ENCODE results near the gene KRTAP24-1. TPM values are rescaled to one million over a fixed set of nuclear protein-coding genes. Genes with fewer than 3 reads are reported as not detected.

KRTAP24-1 gene
- total RNA-seq, 1 experiment from 2014 or later, result not detected

DNA sequence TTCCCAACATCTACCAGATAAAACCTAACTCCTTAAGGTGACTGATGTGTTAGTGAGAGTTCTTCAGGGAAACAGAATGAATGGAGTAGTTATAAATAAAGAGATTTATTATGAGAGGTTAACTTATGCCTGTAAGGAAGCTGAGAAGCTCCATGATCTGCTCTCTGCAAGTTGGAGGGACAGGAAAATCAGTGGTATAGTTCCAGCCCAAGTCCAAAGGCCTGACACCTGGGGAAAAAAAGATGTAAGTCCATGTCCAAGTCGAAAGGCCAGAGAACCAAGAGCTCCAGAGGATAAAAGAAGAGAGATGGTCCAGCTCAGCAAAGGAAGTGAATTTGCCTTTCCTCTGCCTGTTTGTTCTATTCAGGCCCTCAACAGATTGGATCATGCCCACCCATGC, 27.1 kb downstream of the KRTAP24-1 start:
- Histone ChIP-seq H3K9me3 (replicated peaks) (no peaks in the 10 kb centered on the region), H3K27ac (no peak overlapping the region), H3K27me3 (no peaks in the 10 kb centered on the region), H3K4me3 (no peak overlapping the region), H3K36me3 (no peaks in the 10 kb centered on the region), H3K4me1 (no peaks in the 10 kb centered on the region)
- no peak for DNase-seq

DNA sequence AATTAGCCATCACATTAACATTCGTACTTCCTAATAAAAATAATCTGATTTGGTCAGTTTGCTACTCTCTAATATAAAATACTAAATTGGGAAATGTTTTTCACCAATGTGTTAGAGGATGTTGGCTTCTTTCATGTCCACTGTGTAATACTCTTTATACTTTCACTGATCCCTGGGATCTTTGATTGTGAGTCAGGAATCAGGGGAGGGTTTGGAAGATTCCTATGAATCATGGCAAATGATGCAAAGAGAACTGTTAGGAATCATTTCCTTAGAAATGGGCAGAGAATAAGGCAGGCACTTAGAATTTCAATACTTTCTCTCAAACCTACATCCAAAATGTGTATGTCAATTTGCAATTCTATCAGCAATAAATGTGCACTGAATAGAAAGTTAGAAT, 31.0 kb downstream of the KRTAP24-1 start:
- H3K4me1 ChIP-seq, result no peaks in the 10 kb centered on the region
- no peak for DNase-seq
- no peaks in the 10 kb centered on the region for H3K9me3 ChIP-seq (replicated peaks)
- no peak overlapping the region for H3K27ac ChIP-seq
- no peak overlapping the region for H3K4me3 ChIP-seq
- H3K27me3 ChIP-seq, result no peaks in the 10 kb centered on the region
- H3K36me3 ChIP-seq, result no peaks in the 10 kb centered on the region

GRCh38 chr21:30249936-30250335, 32.8 kb downstream of the KRTAP24-1 start:
- Histone ChIP-seq H3K36me3 (no peaks in the 10 kb centered on the region), H3K4me3 (no peak overlapping the region), H3K9me3 (replicated peaks) (no peaks in the 10 kb centered on the region), H3K4me1 (peaks cover 4% of the 10 kb centered on the region; the same call in 1 of the 2 replicates), H3K27ac (no peak overlapping the region), H3K27me3 (no peaks in the 10 kb centered on the region; the same call in 1 of the 2 replicates)
- no peak for DNase-seq

GRCh38 chr21:30248844-30249243, 33.9 kb downstream of the KRTAP24-1 start:
- H3K4me3 ChIP-seq, result no peak overlapping the region
- no peaks in the 10 kb centered on the region for H3K36me3 ChIP-seq
- H3K9me3 ChIP-seq (replicated peaks), result no peaks in the 10 kb centered on the region
- peaks cover 4% of the 10 kb centered on the region; the same call in 1 of the 2 replicates for H3K4me1 ChIP-seq
- H3K27ac ChIP-seq, result no peak overlapping the region
- DNase-seq, result no peak
- no peaks in the 10 kb centered on the region; the same call in 1 of the 2 replicates for H3K27me3 ChIP-seq

DNA sequence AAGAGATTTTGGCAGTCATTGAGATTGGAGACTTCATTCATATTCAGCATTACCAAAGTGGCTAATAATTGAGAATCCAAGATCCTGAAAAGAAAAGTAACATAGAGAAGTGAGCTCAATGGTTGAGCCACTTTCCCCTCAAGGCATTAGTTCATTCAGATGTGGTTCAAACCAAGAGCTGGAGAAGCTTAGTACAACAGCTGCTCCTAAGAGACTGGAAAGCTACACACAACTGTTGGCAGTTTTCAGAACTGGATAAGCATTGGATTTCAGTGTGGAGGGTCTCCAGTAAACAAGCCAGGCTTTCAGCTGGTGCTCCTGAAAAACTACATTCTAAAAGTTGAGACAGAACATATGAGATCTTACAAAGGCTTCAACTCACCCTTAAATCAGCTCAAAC, 37.7 kb downstream of the KRTAP24-1 start:
- H3K9me3 ChIP-seq (replicated peaks), result no peaks in the 10 kb centered on the region
- H3K27me3 ChIP-seq, result no peaks in the 10 kb centered on the region; the same call in 1 of the 2 replicates
- H3K27ac ChIP-seq, result no peak overlapping the region
- H3K36me3 ChIP-seq, result no peaks in the 10 kb centered on the region
- no peak overlapping the region for H3K4me3 ChIP-seq
- peak; percentile 44 to 80 for DNase-seq
- H3K4me1 ChIP-seq, result peaks cover 4% of the 10 kb centered on the region; the same call in 1 of the 2 replicates

DNA sequence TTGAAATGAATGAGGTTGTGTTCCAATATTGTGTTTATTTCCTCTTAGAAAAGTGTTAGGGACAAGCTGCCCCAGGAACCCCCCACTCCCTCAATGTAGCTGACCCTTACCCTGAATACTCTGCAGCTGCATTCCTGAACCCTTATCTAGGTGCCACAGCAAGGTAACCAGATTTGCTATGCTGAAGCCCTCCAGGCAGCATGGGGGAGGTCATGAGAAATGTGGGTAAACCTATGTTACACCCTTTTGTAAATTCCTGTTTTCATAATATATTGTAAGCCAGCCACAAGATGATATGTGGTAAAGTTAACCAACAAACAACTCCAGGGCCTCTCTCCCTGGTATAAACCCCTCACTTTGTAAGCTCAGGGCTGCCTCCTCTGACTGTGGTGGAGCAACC, 39.1 kb downstream of the KRTAP24-1 start:
- Histone ChIP-seq H3K27ac (no peak overlapping the region), H3K4me1 (peaks cover 4% of the 10 kb centered on the region; the same call in 1 of the 2 replicates), H3K9me3 (replicated peaks) (no peaks in the 10 kb centered on the region), H3K4me3 (no peak overlapping the region), H3K27me3 (no peaks in the 10 kb centered on the region; the same call in 1 of the 2 replicates), H3K36me3 (no peaks in the 10 kb centered on the region)
- no peak for DNase-seq

DNA sequence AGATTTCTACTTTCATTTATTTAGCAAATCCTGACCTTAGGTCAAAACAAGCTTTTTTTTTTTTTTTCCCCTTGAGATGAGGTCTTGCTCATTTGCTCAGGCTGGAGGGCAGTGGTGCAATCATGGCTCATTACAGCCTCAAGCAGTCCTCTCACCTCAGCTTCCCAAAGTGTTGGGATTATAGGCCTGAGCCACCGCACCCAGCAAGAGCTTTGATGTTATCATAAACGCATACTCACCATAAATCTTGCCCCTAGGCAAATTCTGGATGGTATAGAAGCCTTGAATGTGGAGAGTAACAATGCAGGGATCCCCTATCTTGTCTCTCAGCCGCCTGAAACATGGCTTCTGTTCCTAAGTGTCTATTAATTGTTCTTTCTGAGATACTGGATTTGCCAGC, 42.1 kb downstream of the KRTAP24-1 start:
- Histone ChIP-seq H3K4me1 (peaks cover 4% of the 10 kb centered on the region; the same call in 1 of the 2 replicates), H3K36me3 (no peaks in the 10 kb centered on the region), H3K27ac (no peak overlapping the region), H3K27me3 (no peaks in the 10 kb centered on the region; the same call in 1 of the 2 replicates), H3K9me3 (replicated peaks) (no peaks in the 10 kb centered on the region), H3K4me3 (no peak overlapping the region)
- no peak for DNase-seq

- no peak for DNase-seq
- Histone ChIP-seq H3K9me3 (replicated peaks) (no peaks in the 10 kb centered on the region), H3K4me1 (no peaks in the 10 kb centered on the region), H3K27ac (no peak overlapping the region), H3K4me3 (no peak overlapping the region), H3K27me3 (no peaks in the 10 kb centered on the region), H3K36me3 (no peaks in the 10 kb centered on the region)
Measured at GRCh38 chr21:30238168-30238567, 44.6 kb downstream of the KRTAP24-1 start.

DNA sequence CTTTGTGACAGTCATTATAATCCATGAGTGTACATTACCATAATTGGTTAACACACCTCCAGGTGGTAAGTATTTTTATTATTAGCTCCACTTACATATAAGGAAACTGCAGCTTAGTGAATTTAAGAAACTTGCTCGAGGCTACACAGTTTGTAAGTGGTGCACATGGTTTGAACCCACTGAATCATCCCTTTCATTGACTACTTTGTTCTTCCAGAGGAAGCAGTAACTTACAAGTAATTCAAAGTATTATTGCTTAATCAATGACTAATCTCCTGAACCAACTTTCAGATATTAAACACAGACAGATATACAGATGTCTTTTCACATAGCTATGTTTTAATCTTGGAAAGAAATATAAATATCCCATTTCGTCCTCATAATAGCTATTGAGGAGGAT, 48.1 kb downstream of the KRTAP24-1 start:
- no peaks in the 10 kb centered on the region for H3K27me3 ChIP-seq
- H3K36me3 ChIP-seq, result no peaks in the 10 kb centered on the region
- H3K27ac ChIP-seq, result no peak overlapping the region
- H3K4me3 ChIP-seq, result no peak overlapping the region
- DNase-seq, result no peak
- no peaks in the 10 kb centered on the region for H3K9me3 ChIP-seq (replicated peaks)
- no peaks in the 10 kb centered on the region for H3K4me1 ChIP-seq

- no peaks in the 10 kb centered on the region for H3K36me3 ChIP-seq
- H3K9me3 ChIP-seq (replicated peaks), result no peaks in the 10 kb centered on the region
- H3K27me3 ChIP-seq, result no peaks in the 10 kb centered on the region
- DNase-seq, result no peak
- no peak overlapping the region for H3K27ac ChIP-seq
- H3K4me1 ChIP-seq, result no peaks in the 10 kb centered on the region
- H3K4me3 ChIP-seq, result no peak overlapping the region
Measured at GRCh38 chr21:30234050-30234449, 48.7 kb downstream of the KRTAP24-1 start.

DNA sequence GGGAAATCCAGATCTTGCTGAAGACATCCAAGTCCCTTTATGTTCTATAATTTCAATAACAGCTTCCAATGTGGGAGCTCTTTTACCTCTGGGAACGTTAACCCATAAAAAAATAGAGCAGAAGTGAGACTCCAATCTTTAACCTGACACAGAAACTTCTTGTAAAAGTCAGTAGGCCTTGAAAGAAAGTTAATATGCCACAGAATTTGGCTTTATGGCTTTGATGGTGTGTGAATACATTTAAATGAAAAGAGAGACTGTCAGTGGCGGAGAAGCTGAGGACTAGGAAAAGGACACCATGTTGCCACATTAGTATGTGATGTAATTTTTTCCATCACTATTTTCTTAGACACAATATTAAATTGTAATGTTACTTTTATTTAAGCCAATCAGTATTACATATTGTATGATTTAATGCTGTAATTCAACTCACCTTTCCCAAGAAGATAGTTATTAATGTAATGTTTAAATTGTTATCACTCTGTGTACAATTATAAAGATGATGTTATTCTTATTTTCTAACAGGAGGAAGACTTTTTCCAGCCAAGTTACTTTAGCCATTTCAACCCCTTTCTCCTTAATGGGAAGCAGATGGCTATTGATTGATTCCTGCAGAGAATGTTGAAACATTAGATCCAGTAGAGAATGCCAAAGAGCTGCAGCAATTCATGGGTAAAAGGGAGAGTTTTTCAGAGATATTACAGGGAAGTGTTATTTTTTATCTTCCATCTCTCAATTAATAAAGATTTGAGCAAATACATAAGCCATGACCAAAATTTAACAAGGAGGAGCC, 49.3 kb downstream of the KRTAP24-1 start:
- H3K9me3 ChIP-seq (replicated peaks), result no peaks in the 10 kb centered on the region
- no peaks in the 10 kb centered on the region for H3K36me3 ChIP-seq
- no peak overlapping the region for H3K27ac ChIP-seq
- no peak for DNase-seq
- no peaks in the 10 kb centered on the region for H3K27me3 ChIP-seq
- no peaks in the 10 kb centered on the region for H3K4me1 ChIP-seq
- no peak overlapping the region for H3K4me3 ChIP-seq

DNA sequence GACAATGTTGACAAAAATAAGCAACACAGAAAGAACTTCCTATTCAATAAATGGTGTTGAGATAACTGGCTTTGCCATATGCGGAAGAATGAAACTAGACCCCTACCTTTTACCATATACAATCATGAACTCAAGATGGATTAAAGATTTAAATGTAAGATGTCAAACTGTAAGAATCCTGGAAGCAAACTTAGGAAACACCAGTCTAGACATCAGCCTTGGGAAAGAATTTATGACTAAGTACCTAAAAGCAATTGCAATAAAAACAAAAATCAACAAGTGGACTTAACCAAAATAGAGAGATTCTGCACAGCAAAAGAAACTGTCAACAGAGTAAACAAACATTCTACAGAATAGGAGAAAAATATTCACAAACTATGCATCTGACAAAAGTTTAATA, 50.7 kb downstream of the KRTAP24-1 start:
- H3K4me3 ChIP-seq, result no peak overlapping the region
- no peaks in the 10 kb centered on the region for H3K9me3 ChIP-seq (replicated peaks)
- no peaks in the 10 kb centered on the region for H3K4me1 ChIP-seq
- no peak overlapping the region for H3K27ac ChIP-seq
- no peaks in the 10 kb centered on the region for H3K27me3 ChIP-seq
- H3K36me3 ChIP-seq, result no peaks in the 10 kb centered on the region
- DNase-seq, result no peak

Other genes with a start within 250 kb of the KRTAP24-1 start
- not detected in 2 replicates for gene CLDN17, start 116.1 kb downstream of the KRTAP24-1 start, total RNA-seq (2014; rRNA removed; shearing (Covaris generic))
- gene CLDN8, start 66.9 kb downstream of the KRTAP24-1 start, total RNA-seq (2014; rRNA removed; shearing (Covaris generic)), result not detected in 2 replicates
- not detected in 2 replicates for gene KRTAP25-1, start 6.6 kb upstream of the KRTAP24-1 start, total RNA-seq (2014; rRNA removed; shearing (Covaris generic))
- not detected in 2 replicates for gene KRTAP26-1, start 37.4 kb upstream of the KRTAP24-1 start, total RNA-seq (2014; rRNA removed; shearing (Covaris generic))
- gene KRTAP27-1, start 54.7 kb upstream of the KRTAP24-1 start, total RNA-seq (2014; rRNA removed; shearing (Covaris generic)), result not detected in 2 replicates
- not detected in 2 replicates for gene KRTAP23-1, start 65.7 kb upstream of the KRTAP24-1 start, total RNA-seq (2014; rRNA removed; shearing (Covaris generic))
- gene KRTAP13-2, start 89.3 kb upstream of the KRTAP24-1 start, total RNA-seq (2014; rRNA removed; shearing (Covaris generic)), result not detected in 2 replicates
- gene KRTAP13-1, start 113.1 kb upstream of the KRTAP24-1 start, total RNA-seq (2014; rRNA removed; shearing (Covaris generic)), result not detected in 2 replicates
- gene KRTAP13-3, start 143.0 kb upstream of the KRTAP24-1 start, total RNA-seq (2014; rRNA removed; shearing (Covaris generic)), result not detected in 2 replicates
- not detected in 2 replicates for gene KRTAP13-4, start 147.3 kb upstream of the KRTAP24-1 start, total RNA-seq (2014; rRNA removed; shearing (Covaris generic))
- gene KRTAP15-1, start 157.3 kb upstream of the KRTAP24-1 start, total RNA-seq (2014; rRNA removed; shearing (Covaris generic)), result not detected in 2 replicates
- gene KRTAP19-1, start 197.4 kb upstream of the KRTAP24-1 start, total RNA-seq (2014; rRNA removed; shearing (Covaris generic)), result not detected in 2 replicates
- gene KRTAP19-2, start 204.5 kb upstream of the KRTAP24-1 start, total RNA-seq (2014; rRNA removed; shearing (Covaris generic)), result not detected in 2 replicates
- gene KRTAP19-3, start 209.1 kb upstream of the KRTAP24-1 start, total RNA-seq (2014; rRNA removed; shearing (Covaris generic)), result not detected in 2 replicates
- not detected in 2 replicates for gene KRTAP19-4, start 214.2 kb upstream of the KRTAP24-1 start, total RNA-seq (2014; rRNA removed; shearing (Covaris generic))
- not detected in 2 replicates for gene KRTAP19-5, start 219.2 kb upstream of the KRTAP24-1 start, total RNA-seq (2014; rRNA removed; shearing (Covaris generic))